ENCODE data around the gene ARHGEF37. TPM values are rescaled to one million over a fixed set of nuclear protein-coding genes. Genes with fewer than 3 reads are reported as not detected.

The ARHGEF37 gene
- total RNA-seq, 1 experiment from 2014 or later: 0.64 TPM

DNA sequence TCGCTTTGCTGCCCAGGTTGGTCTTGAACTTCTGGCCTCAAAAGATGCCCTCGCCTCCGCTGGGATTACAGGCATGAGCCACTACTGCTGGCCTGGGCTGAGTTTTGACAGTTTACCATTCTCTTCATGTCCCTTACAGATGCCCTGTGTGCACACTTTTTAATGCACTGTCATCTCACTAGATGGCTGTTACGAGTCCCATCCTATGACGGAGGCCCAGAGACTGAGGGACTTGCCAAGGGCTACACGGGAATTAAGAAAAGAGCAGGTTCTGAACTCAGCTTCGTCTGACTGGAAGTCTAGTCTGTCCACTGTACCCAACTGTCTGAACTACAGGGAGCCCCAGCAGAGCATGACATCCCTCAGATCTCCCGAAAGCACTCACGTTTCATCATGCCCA lies 63.9 kb downstream of the ARHGEF37 start:
- no peaks in the 10 kb centered on the region for H3K36me3 ChIP-seq (ENCODE audit: insufficient read depth, low read length, poor library complexity, severe bottlenecking)
- no peak for TF ChIP-seq CTCF (conservative IDR thresholded peaks at IDR 0.05; ENCODE audit: low read depth, low read length)
- TF ChIP-seq EZH2 (IDR thresholded peaks at IDR 0.05; ENCODE audit: borderline replicate concordance, low read depth, low read length, poor library complexity, severe bottlenecking): no peak
- H3K27ac ChIP-seq (ENCODE audit: low read depth, low read length, poor library complexity, severe bottlenecking): no peak overlapping the region
- ChIA-PET POLR2A (ENCODE audit: low non-redundant PET) (no interaction called here), CTCF (interaction anchor here (1.0 kb wide), 1 partner anchor 12 kb away, joined by 3 read pairs; no protein-coding TSS in a partner anchor)
- no peaks in the 10 kb centered on the region for H3K9me3 ChIP-seq (ENCODE audit: low read depth, low read length, poor library complexity, severe bottlenecking)
- no TSS peak for BruUV-seq (replicated peaks)
- intact Hi-C loops (cut with micrococcal nuclease; ENCODE audit: unreplicated experiment): no loop called here
- H3K27me3 ChIP-seq (replicated peaks; ENCODE audit: insufficient read depth, low read depth, low read length, poor library complexity): no peaks in the 10 kb centered on the region
- H3K4me1 ChIP-seq (ENCODE audit: insufficient read depth, low read length, poor library complexity, severe bottlenecking): peaks cover 8% of the 10 kb centered on the region
- no peak for DNase-seq (ENCODE audit: low spot score)
- H3K4me3 ChIP-seq (ENCODE audit: low read depth, low read length, poor library complexity, severe bottlenecking): no peak overlapping the region

DNA sequence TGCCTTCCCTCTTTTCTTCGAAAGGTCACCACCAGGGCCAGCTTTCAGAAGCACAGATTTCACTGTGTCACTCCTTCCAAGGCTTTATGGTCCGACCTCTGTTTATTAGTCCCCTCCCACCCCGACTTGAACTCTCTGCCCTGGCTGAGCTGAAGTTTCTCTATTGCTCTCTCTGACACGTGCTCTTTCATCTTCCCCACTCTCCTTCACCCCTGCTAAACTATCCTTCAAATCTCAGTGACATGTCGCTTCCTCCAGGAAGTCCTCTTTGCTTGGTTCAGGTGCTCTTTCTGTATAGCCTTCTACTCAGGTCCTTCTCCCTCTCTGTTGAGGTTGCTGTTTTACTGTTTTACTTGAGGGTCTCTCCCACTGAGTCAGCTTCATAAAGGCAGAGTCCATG lies 64.4 kb downstream of the ARHGEF37 start:
- Histone ChIP-seq H3K4me1 (ENCODE audit: insufficient read depth, low read length, poor library complexity, severe bottlenecking) (peaks cover 8% of the 10 kb centered on the region), H3K9me3 (ENCODE audit: low read depth, low read length, poor library complexity, severe bottlenecking) (no peaks in the 10 kb centered on the region), H3K36me3 (ENCODE audit: insufficient read depth, low read length, poor library complexity, severe bottlenecking) (no peaks in the 10 kb centered on the region), H3K27me3 (replicated peaks; ENCODE audit: insufficient read depth, low read depth, low read length, poor library complexity) (no peaks in the 10 kb centered on the region), H3K4me3 (ENCODE audit: low read depth, low read length, poor library complexity, severe bottlenecking) (no peak overlapping the region), H3K27ac (ENCODE audit: low read depth, low read length, poor library complexity, severe bottlenecking) (no peak overlapping the region)
- intact Hi-C loops (cut with micrococcal nuclease; ENCODE audit: unreplicated experiment): no loop called here
- ChIA-PET CTCF (no interaction called here), POLR2A (ENCODE audit: low non-redundant PET) (no interaction called here)
- no TSS peak for BruUV-seq (replicated peaks)
- DNase-seq (ENCODE audit: low spot score): no peak
- TF ChIP-seq CTCF (conservative IDR thresholded peaks at IDR 0.05; ENCODE audit: low read depth, low read length) (no peak), EZH2 (IDR thresholded peaks at IDR 0.05; ENCODE audit: borderline replicate concordance, low read depth, low read length, poor library complexity, severe bottlenecking) (no peak)

GRCh38 chr5:149646564-149646963 lies 65.3 kb downstream of the ARHGEF37 start:
- Histone ChIP-seq H3K36me3 (ENCODE audit: insufficient read depth, low read length, poor library complexity, severe bottlenecking) (no peaks in the 10 kb centered on the region), H3K27ac (ENCODE audit: low read depth, low read length, poor library complexity, severe bottlenecking) (no peak overlapping the region), H3K4me3 (ENCODE audit: low read depth, low read length, poor library complexity, severe bottlenecking) (no peak overlapping the region), H3K4me1 (ENCODE audit: insufficient read depth, low read length, poor library complexity, severe bottlenecking) (peaks cover 8% of the 10 kb centered on the region), H3K27me3 (replicated peaks; ENCODE audit: insufficient read depth, low read depth, low read length, poor library complexity) (no peaks in the 10 kb centered on the region), H3K9me3 (ENCODE audit: low read depth, low read length, poor library complexity, severe bottlenecking) (no peaks in the 10 kb centered on the region)
- ChIA-PET CTCF (no interaction called here), POLR2A (ENCODE audit: low non-redundant PET) (no interaction called here)
- no TSS peak for BruUV-seq (replicated peaks)
- peak; percentile 80 for DNase-seq (ENCODE audit: low spot score)
- TF ChIP-seq EZH2 (IDR thresholded peaks at IDR 0.05; ENCODE audit: borderline replicate concordance, low read depth, low read length, poor library complexity, severe bottlenecking) (no peak), CTCF (conservative IDR thresholded peaks at IDR 0.05; ENCODE audit: low read depth, low read length) (no peak)
- intact Hi-C loops (cut with micrococcal nuclease; ENCODE audit: unreplicated experiment): no loop called here

Measured in A673 (cell line).